Tibial nerve (tissue), 4 donors: ENCODE data around the gene ARHGEF1. TPM values are rescaled to one million over a fixed set of nuclear protein-coding genes. Genes with fewer than 3 reads are reported as not detected.

Source experiments
- DNase-seq, 2 donors: peaks; one replicate each; pipeline ENCODE4 v3.0.0-alpha.2; 2019; ENCODE audit warnings: low spot score in 2 of 2
- H3K27ac ChIP-seq, 4 donors: fragments of 200-600 bp; sonication (generic) in 3 of 4; one replicate each; pipeline ENCODE4 v1.5.1; 2017 to 2019; ENCODE audit warnings: mild to moderate bottlenecking in 1 of 4
- H3K27me3 ChIP-seq, 2 donors: fragments of 200-600 bp; sonication (generic) in 1 of 2; one replicate each; pipeline versions ENCODE4 v1.5.1 to v1.6.0; 2017 to 2019
- H3K36me3 ChIP-seq, 3 donors: fragments of 200-600 bp; sonication (generic); one replicate each; pipeline ENCODE4 v1.5.1; 2018 to 2019
- H3K4me1 ChIP-seq, 4 donors: fragments of 200-600 bp; sonication (generic) in 3 of 4; one replicate each; pipeline ENCODE4 v1.5.1; 2017 to 2019
- H3K4me3 ChIP-seq, 4 donors: fragments of 200-600 bp; sonication (generic) in 3 of 4; one replicate each; pipeline ENCODE4 v1.5.1; 2017 to 2019; ENCODE audit warnings: mild to moderate bottlenecking in 1 of 4, moderate library complexity in 1 of 4
- H3K9me3 ChIP-seq, 4 donors: fragments of 200-600 bp; sonication (generic) in 3 of 4; one replicate each; pipeline ENCODE4 v1.5.1; 2017 to 2019
- EP300 ChIP-seq, 2 donors: sonication (generic); formaldehyde crosslinking; IDR thresholded peaks; one replicate each; pipeline ENCODE4 v1.6.1; 2017; ENCODE audit warnings: antibody characterized with exemption in 2 of 2, mild to moderate bottlenecking in 1 of 2
- POLR2A ChIP-seq, 2 donors: fragments of 450-650 bp; IDR thresholded peaks; one replicate each; pipeline ENCODE4 v1.6.1; 2017; ENCODE audit warnings: antibody characterized with exemption in 2 of 2, mild to moderate bottlenecking in 2 of 2, moderate library complexity in 2 of 2
- WGBS, 2 donors: methylation state at CpG; one replicate each; pipeline ENCODE4 v1.1.5; 2018; 5-methylcytosine and 5-hydroxymethylcytosine counted together
- total RNA-seq, 4 donors: library from RNA; depleted of rRNA; stranded (reverse); fragments of >200 nt; gene quantifications; one replicate each; pipeline ENCODE4 v1.1.0, GENCODE V29; 2016
- TF ChIP-seq, protein P1 (sequence below), 5 experiments: fragments of 200-600 bp in 3 of 5; fragments of 450-650 bp in 2 of 5; sonication (generic) in 3 of 5; IDR thresholded peaks; one replicate each; pipeline ENCODE4 v1.5.1; 2016 to 2019; ENCODE audit warnings: antibody characterized with exemption in 5 of 5, mild to moderate bottlenecking in 3 of 5, moderate library complexity in 2 of 5

ARHGEF1 gene
- total RNA-seq, 4 donors from 2014 or later = 68.4 to 225 (median 121) TPM

DNA sequence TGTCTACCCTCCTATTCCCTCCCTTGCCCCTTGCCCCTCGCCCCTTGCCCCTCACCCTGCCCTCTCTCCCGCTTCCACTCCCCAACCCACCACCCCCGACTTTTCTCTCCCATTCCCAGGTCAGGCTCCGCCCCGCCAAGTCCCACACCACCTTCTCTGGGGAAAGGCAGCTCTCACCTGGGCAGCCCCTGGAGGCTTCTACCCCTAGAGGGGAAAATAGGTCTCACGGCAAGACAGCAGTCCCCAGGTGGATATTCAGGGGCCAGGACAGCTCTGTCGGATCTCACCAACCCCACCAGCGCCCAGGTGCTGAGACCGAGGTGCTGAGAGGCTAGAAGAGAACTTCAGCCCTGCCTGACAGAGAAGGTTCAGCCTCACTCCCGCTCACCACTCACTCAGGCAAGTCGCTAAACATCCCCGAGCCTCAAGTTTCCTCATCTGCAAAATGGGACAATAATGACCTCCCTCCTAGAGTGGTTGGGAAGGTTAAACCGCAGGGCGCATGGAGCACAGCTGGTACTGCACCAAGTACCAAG lies 46.6 kb downstream of the ARHGEF1 start:
- DNase-seq = no peak
- H3K4me1 ChIP-seq = peaks cover 0 to 31% (median 9%) of the 10 kb centered on the region in 4 donors
- no peak overlapping the region for H3K4me3 ChIP-seq
- WGBS, 2 donors = 13 to 28% methylated on average over 11 to 14 of the region's 14 CpGs
- TF ChIP-seq EP300 (IDR thresholded peaks at IDR 0.05) = no peak
- TF ChIP-seq POLR2A (IDR thresholded peaks at IDR 0.05) = no peak
- TF ChIP-seq, protein P1, sequence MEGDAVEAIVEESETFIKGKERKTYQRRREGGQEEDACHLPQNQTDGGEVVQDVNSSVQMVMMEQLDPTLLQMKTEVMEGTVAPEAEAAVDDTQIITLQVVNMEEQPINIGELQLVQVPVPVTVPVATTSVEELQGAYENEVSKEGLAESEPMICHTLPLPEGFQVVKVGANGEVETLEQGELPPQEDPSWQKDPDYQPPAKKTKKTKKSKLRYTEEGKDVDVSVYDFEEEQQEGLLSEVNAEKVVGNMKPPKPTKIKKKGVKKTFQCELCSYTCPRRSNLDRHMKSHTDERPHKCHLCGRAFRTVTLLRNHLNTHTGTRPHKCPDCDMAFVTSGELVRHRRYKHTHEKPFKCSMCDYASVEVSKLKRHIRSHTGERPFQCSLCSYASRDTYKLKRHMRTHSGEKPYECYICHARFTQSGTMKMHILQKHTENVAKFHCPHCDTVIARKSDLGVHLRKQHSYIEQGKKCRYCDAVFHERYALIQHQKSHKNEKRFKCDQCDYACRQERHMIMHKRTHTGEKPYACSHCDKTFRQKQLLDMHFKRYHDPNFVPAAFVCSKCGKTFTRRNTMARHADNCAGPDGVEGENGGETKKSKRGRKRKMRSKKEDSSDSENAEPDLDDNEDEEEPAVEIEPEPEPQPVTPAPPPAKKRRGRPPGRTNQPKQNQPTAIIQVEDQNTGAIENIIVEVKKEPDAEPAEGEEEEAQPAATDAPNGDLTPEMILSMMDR (IDR thresholded peaks at IDR 0.05) = no peak
- no peaks in the 10 kb centered on the region for H3K9me3 ChIP-seq
- no peak overlapping the region for H3K27ac ChIP-seq
- H3K36me3 ChIP-seq = peaks cover 0 to 4% (median 0%) of the 10 kb centered on the region in 3 donors
- peaks cover 8 to 99% of the 10 kb centered on the region in 2 donors for H3K27me3 ChIP-seq

DNA sequence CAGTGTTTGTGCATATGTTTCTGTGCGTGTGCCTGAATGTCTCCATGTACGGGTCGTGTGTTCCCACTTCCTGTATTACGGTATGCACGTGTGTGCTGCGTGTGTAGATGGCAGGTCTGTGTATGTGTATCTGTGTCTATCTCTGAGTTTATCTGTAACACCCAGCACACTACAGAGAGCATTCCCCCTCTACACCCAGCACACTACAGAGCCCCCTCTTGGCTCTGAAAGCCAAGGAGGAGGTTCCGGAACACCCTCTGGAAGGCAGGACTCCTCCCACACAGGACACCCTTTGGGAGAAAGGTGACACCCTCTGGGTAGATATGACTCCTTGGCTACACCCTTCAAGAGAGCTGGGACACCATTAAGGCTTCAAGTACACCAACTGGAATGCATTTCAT lies 47.3 kb downstream of the ARHGEF1 start:
- Histone ChIP-seq H3K27me3 (peaks cover 8 to 99% of the 10 kb centered on the region in 2 donors), H3K9me3 (no peaks in the 10 kb centered on the region), H3K36me3 (peaks cover 0 to 4% (median 0%) of the 10 kb centered on the region in 3 donors), H3K27ac (no peak overlapping the region), H3K4me1 (peaks cover 0 to 31% (median 11%) of the 10 kb centered on the region in 4 donors), H3K4me3 (no peak overlapping the region)
- TF ChIP-seq, protein P1 (IDR thresholded peaks at IDR 0.05) = no peak
- TF ChIP-seq EP300 (IDR thresholded peaks at IDR 0.05) = no peak
- TF ChIP-seq POLR2A (IDR thresholded peaks at IDR 0.05) = no peak
- no peak for DNase-seq
- 14 to 17% methylated on average over 7 of the region's 7 CpGs for WGBS, 2 donors

DNA sequence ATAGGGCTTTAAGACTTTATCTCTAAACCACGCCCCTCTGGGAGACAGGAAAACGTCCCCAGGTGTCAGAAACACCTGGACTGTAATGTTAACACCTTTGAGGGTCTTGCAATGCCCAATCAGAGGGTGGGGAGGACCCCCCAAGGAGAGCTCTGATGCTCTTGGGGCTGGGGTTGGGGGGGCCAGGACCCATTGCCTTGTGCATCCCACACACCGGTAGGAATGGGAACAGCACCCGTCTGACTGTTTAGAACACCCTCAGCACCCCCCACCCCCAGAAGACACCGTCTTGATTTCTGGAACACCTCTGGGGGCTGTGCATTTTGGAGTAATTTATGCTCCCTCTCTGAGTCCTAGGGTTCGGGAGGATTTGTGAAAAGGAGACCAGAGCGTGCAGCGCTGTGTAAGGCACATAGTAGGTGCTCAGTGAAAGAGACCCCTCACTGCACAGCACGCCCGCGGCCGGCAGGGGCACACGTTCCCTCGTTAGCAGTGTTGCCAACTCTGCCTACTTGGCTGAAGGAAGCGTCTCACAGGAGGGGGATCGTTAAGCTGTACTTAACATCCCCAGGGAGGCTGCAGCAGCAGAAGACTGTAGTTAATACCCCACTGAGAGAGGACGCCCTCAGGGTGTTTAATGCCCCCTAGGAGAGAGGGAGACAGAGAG lies 48.1 kb downstream of the ARHGEF1 start:
- WGBS, 2 donors = 8 to 9% methylated on average over 16 of the region's 17 CpGs
- no peak for DNase-seq
- Histone ChIP-seq H3K27me3 (peaks cover 8 to 99% of the 10 kb centered on the region in 2 donors), H3K4me3 (no peak overlapping the region), H3K27ac (no peak overlapping the region), H3K4me1 (peaks cover 0 to 35% (median 12%) of the 10 kb centered on the region in 4 donors), H3K9me3 (no peaks in the 10 kb centered on the region), H3K36me3 (no peaks in the 10 kb centered on the region)
- TF ChIP-seq POLR2A (IDR thresholded peaks at IDR 0.05) (no peak), EP300 (IDR thresholded peaks at IDR 0.05) (no peak)
- TF ChIP-seq, protein P1 (IDR thresholded peaks at IDR 0.05) = no peak

DNA sequence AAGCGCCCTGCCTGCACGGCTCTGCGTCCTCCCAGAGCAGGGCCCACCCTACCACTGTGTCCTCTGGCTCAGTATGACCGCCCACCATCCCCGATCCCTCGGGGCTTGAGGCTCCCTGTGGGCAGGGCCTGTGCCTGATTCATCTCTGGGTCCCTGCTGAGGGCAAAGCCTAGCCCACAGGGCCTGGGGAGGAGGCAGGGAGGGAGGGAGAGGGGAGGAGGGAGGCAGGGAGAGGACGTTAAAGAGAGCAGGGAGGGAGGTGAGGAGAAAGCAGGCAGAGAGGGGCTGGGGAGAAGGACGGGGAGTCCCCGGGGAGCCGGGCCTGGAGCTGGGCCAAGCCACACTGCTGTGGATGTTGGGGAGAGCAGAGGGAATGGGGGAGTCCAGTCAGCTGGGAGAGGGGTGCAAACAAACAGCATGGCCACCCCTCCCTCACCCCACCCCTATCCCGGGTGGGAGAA lies 49.3 kb downstream of the ARHGEF1 start:
- Histone ChIP-seq H3K4me1 (peaks cover 0 to 35% (median 12%) of the 10 kb centered on the region in 4 donors), H3K4me3 (no peak overlapping the region), H3K9me3 (no peaks in the 10 kb centered on the region), H3K27me3 (peaks cover 8 to 99% of the 10 kb centered on the region in 2 donors), H3K27ac (no peak overlapping the region), H3K36me3 (no peaks in the 10 kb centered on the region)
- no peak for DNase-seq
- TF ChIP-seq POLR2A (IDR thresholded peaks at IDR 0.05) = no peak
- TF ChIP-seq EP300 (IDR thresholded peaks at IDR 0.05) = no peak
- TF ChIP-seq, protein P1 (IDR thresholded peaks at IDR 0.05) = no peak
- WGBS, 2 donors = 15 to 16% methylated on average over 11 of the region's 11 CpGs

DNA sequence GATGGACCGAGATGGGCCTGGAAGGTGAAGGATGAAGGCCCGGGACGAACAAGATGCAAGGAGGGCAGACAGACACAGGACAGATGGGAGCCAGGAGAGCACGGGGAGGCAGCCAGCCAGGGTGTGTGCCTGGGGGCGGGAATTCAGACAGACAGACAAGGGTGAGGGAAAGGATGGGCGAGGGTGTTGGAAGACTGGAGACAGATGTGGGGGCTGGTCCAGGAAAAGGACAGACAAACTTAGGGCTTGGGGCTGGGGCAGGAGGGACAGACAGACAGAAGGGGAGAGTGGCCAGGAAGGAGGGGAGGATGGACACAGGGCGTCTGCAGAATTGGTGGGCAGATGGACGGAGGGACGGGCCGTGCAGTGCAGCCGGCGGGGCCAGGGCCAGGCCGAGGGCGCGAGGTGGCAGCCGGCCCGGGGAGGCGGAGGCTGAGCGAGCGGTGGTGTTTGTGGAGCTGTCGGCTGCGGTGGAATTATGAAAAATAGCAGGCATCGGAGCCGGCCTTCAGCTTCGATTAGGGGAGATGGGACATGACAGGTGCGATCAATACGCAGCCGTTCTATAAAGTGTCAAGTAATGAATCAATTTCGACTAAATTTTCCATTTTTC lies 49.8 kb downstream of the ARHGEF1 start:
- Histone ChIP-seq H3K27ac (no peak overlapping the region), H3K4me1 (peaks cover 0 to 32% (median 11%) of the 10 kb centered on the region in 4 donors), H3K9me3 (no peaks in the 10 kb centered on the region), H3K27me3 (peaks cover 4 to 99% of the 10 kb centered on the region in 2 donors), H3K36me3 (no peaks in the 10 kb centered on the region), H3K4me3 (no peak overlapping the region)
- DNase-seq = no peak
- TF ChIP-seq POLR2A (IDR thresholded peaks at IDR 0.05) (no peak), EP300 (IDR thresholded peaks at IDR 0.05) (no peak)
- TF ChIP-seq, protein P1 (IDR thresholded peaks at IDR 0.05) = no peak
- 17 to 32% methylated on average over 29 of the region's 29 CpGs for WGBS, 2 donors
